SJSA1 (cell line): Measurements from ENCODE around the gene SHROOM3. TPM values are rescaled to one million over a fixed set of nuclear protein-coding genes. Genes with fewer than 3 reads are reported as not detected.
"Not testable (repeated sequence)": the region's sequence is repeated elsewhere in the genome, so short reads cannot be mapped to it uniquely, and the experiment has no call there.

Experiments
- DNase-seq, 2 experiments: peaks; one replicate each; pipeline ENCODE4 v3.0.0-alpha.2; 2015 to 2020; ENCODE audit warnings: low spot score in 2 of 2, low read depth in 1 of 2
- H3K27ac ChIP-seq: fragments of 250-450 bp; sonication (Bioruptor Pico); 2 replicates; pipeline ENCODE4 v1.5.1; 2020; ENCODE audit warnings: mild to moderate bottlenecking, moderate library complexity
- H3K27me3 ChIP-seq: fragments of 250-450 bp; sonication (Bioruptor Pico); replicated peaks from 2 replicates; pipeline ENCODE4 v1.5.1; 2020; ENCODE audit warnings: mild to moderate bottlenecking, moderate library complexity
- H3K36me3 ChIP-seq: fragments of 250-450 bp; sonication (Bioruptor Pico); 2 replicates; pipeline ENCODE4 v1.5.1; 2020; ENCODE audit warnings: mild to moderate bottlenecking
- H3K4me1 ChIP-seq: fragments of 250-450 bp; sonication (Bioruptor Pico); replicated peaks from 2 replicates; pipeline ENCODE4 v1.6.1; 2021; ENCODE audit warnings: mild to moderate bottlenecking
- H3K4me3 ChIP-seq: fragments of 250-450 bp; sonication (Bioruptor Pico); 2 replicates; pipeline ENCODE4 v1.5.1; 2020; ENCODE audit warnings: mild to moderate bottlenecking
- H3K9me3 ChIP-seq: fragments of 250-450 bp; sonication (Bioruptor Pico); replicated peaks from 2 replicates; pipeline ENCODE4 v1.5.1; 2020; ENCODE audit warnings: mild to moderate bottlenecking
- total RNA-seq: library from RNA; depleted of rRNA; stranded (reverse); fragments of >200 nt; shearing (Covaris generic); gene quantifications from 2 replicates; pipeline ENCODE4 v1.2.3, GENCODE V29; 2014

Gene SHROOM3
- total RNA-seq, 1 experiment from 2014 or later, result 18.7 TPM

GRCh38 chr4:76429636-76430035 is 5.4 kb upstream of the SHROOM3 start:
- no peaks in the 10 kb centered on the region for H3K9me3 ChIP-seq
- no peaks in the 10 kb centered on the region for H3K27me3 ChIP-seq
- DNase-seq, result no peak
- H3K4me3 ChIP-seq, result no peak overlapping the region
- no peaks in the 10 kb centered on the region for H3K36me3 ChIP-seq
- peaks cover 8% of the 10 kb centered on the region for H3K4me1 ChIP-seq
- no peak overlapping the region for H3K27ac ChIP-seq

GRCh38 chr4:76430519-76431388 is 4.3 kb upstream of the SHROOM3 start:
- DNase-seq, result peak in 1 of 2 experiments; percentile 54
- Histone ChIP-seq H3K36me3 (no peaks in the 10 kb centered on the region), H3K9me3 (no peaks in the 10 kb centered on the region), H3K27me3 (no peaks in the 10 kb centered on the region), H3K4me1 (peaks cover 15% of the 10 kb centered on the region), H3K4me3 (no peak overlapping the region), H3K27ac (no peak overlapping the region)

GRCh38 chr4:76435528-76436319 is 695 bp downstream of the SHROOM3 start:
- Histone ChIP-seq H3K27me3 (no peaks in the 10 kb centered on the region), H3K9me3 (no peaks in the 10 kb centered on the region), H3K27ac (no peak overlapping the region), H3K4me3 (no peak overlapping the region), H3K4me1 (peaks cover 17% of the 10 kb centered on the region), H3K36me3 (no peaks in the 10 kb centered on the region)
- DNase-seq, result no peak

GRCh38 chr4:76439491-76439890 is 4.5 kb downstream of the SHROOM3 start:
- no peak overlapping the region for H3K4me3 ChIP-seq
- no peaks in the 10 kb centered on the region for H3K36me3 ChIP-seq
- H3K9me3 ChIP-seq, result no peaks in the 10 kb centered on the region
- DNase-seq, result no peak
- no peaks in the 10 kb centered on the region for H3K27me3 ChIP-seq
- H3K4me1 ChIP-seq, result peaks cover 17% of the 10 kb centered on the region
- no peak overlapping the region for H3K27ac ChIP-seq

- Histone ChIP-seq H3K4me3 (no peak overlapping the region), H3K4me1 (peaks cover 3% of the 10 kb centered on the region), H3K27ac (no peak overlapping the region), H3K9me3 (no peaks in the 10 kb centered on the region), H3K36me3 (no peaks in the 10 kb centered on the region), H3K27me3 (no peaks in the 10 kb centered on the region)
- DNase-seq, result no peak
Observed at GRCh38 chr4:76441881-76442280, 6.9 kb downstream of the SHROOM3 start.

- Histone ChIP-seq H3K4me3 (no peak overlapping the region), H3K36me3 (no peaks in the 10 kb centered on the region), H3K4me1 (peaks cover 12% of the 10 kb centered on the region), H3K27me3 (no peaks in the 10 kb centered on the region), H3K9me3 (no peaks in the 10 kb centered on the region), H3K27ac (no peak overlapping the region)
- no peak for DNase-seq
Observed at GRCh38 chr4:76442807-76443206, 7.8 kb downstream of the SHROOM3 start.

- Histone ChIP-seq H3K27ac (no peak overlapping the region), H3K36me3 (no peaks in the 10 kb centered on the region), H3K4me3 (no peak overlapping the region), H3K9me3 (no peaks in the 10 kb centered on the region), H3K4me1 (peaks cover 16% of the 10 kb centered on the region), H3K27me3 (no peaks in the 10 kb centered on the region)
- no peak for DNase-seq
Observed at GRCh38 chr4:76443376-76443775, 8.3 kb downstream of the SHROOM3 start.

- Histone ChIP-seq H3K4me3 (no peak overlapping the region), H3K9me3 (no peaks in the 10 kb centered on the region), H3K27ac (no peak overlapping the region), H3K27me3 (no peaks in the 10 kb centered on the region), H3K36me3 (no peaks in the 10 kb centered on the region), H3K4me1 (peaks cover 36% of the 10 kb centered on the region)
- DNase-seq, result no peak
Observed at GRCh38 chr4:76445911-76446310, 10.9 kb downstream of the SHROOM3 start.

GRCh38 chr4:76447393-76447851 is 12.4 kb downstream of the SHROOM3 start:
- H3K4me3 ChIP-seq, result no peak overlapping the region
- DNase-seq, result peak in 1 of 2 experiments; percentile 58
- H3K4me1 ChIP-seq, result peaks cover 36% of the 10 kb centered on the region
- H3K36me3 ChIP-seq, result no peaks in the 10 kb centered on the region
- no peaks in the 10 kb centered on the region for H3K27me3 ChIP-seq
- H3K9me3 ChIP-seq, result no peaks in the 10 kb centered on the region
- H3K27ac ChIP-seq, result peak overlapping the region; percentile 55

GRCh38 chr4:76448211-76448610 is 13.2 kb downstream of the SHROOM3 start:
- H3K36me3 ChIP-seq, result no peaks in the 10 kb centered on the region
- no peak overlapping the region for H3K4me3 ChIP-seq
- no peaks in the 10 kb centered on the region for H3K27me3 ChIP-seq
- H3K9me3 ChIP-seq, result no peaks in the 10 kb centered on the region
- no peak overlapping the region for H3K27ac ChIP-seq
- no peak for DNase-seq
- peaks cover 36% of the 10 kb centered on the region for H3K4me1 ChIP-seq

- Histone ChIP-seq H3K27me3 (no peaks in the 10 kb centered on the region), H3K27ac (peak overlapping the region; percentile 15), H3K9me3 (no peaks in the 10 kb centered on the region), H3K4me1 (peaks cover 36% of the 10 kb centered on the region), H3K4me3 (no peak overlapping the region), H3K36me3 (no peaks in the 10 kb centered on the region)
- DNase-seq, result peak in 1 of 2 experiments; percentile 57
Observed at GRCh38 chr4:76449362-76449767, 14.3 kb downstream of the SHROOM3 start.

- Histone ChIP-seq H3K27me3 (no peaks in the 10 kb centered on the region), H3K4me3 (no peak overlapping the region), H3K9me3 (no peaks in the 10 kb centered on the region), H3K4me1 (peaks cover 36% of the 10 kb centered on the region), H3K36me3 (no peaks in the 10 kb centered on the region), H3K27ac (peak overlapping the region; percentile 15)
- DNase-seq, result no peak
Observed at GRCh38 chr4:76449833-76450232, 14.8 kb downstream of the SHROOM3 start.

- no peak overlapping the region for H3K4me3 ChIP-seq
- H3K27me3 ChIP-seq, result no peaks in the 10 kb centered on the region
- H3K4me1 ChIP-seq, result peaks cover 29% of the 10 kb centered on the region
- H3K36me3 ChIP-seq, result no peaks in the 10 kb centered on the region
- H3K9me3 ChIP-seq, result no peaks in the 10 kb centered on the region
- H3K27ac ChIP-seq, result no peak overlapping the region
- no peak for DNase-seq
Observed at GRCh38 chr4:76453232-76453631, 18.2 kb downstream of the SHROOM3 start.

- DNase-seq, H3K36me3 ChIP-seq, H3K27ac ChIP-seq: not testable (repeated sequence)
Observed at GRCh38 chr4:76454073-76454472, 19.0 kb downstream of the SHROOM3 start.

More at GRCh38 chr4:76454073-76454472, 19.0 kb downstream of the SHROOM3 start:
- H3K4me3 ChIP-seq, H3K27me3 ChIP-seq, H3K9me3 ChIP-seq: not testable (repeated sequence)
- peaks cover 29% of the 10 kb centered on the region for H3K4me1 ChIP-seq
